IMR-90 (cell line): ENCODE measurements around the gene ZNF23. TPM values are rescaled to one million over a fixed set of nuclear protein-coding genes. Genes with fewer than 3 reads are reported as not detected.

Experiments used
- ATAC-seq: fragments of 200-7000 bp; cut with Tn5 transposase; 2 replicates; pipeline ENCODE4 v1.9.1; 2020; ENCODE audit warnings: low read depth, mild to moderate bottlenecking, moderate library complexity
- BruUV-seq: library from RNA; stranded (reverse); fragments of 400-500 nt; replicated peaks from 2 replicates; lab custom pipeline; 2021; lab: Mats Ljungman, UMichigan
- CTCF ChIA-PET: fragments of 300-600 bp; formaldehyde crosslinking; extraction: SDS; loops from one replicate; lab custom pipeline; 2021; ENCODE audit warnings: antibody characterized with exemption; lab: Yijun Ruan, JAX
- POLR2A ChIA-PET: fragments of 300-600 bp; sonication (Branson Sonifier 250); formaldehyde crosslinking; loops from one replicate; lab custom pipeline; 2022; ENCODE audit warnings: antibody characterized with exemption; ENCODE audit not compliant: unreplicated experiment; lab: Charles Lee
- DNase-seq: peaks from one replicate; pipeline ENCODE4 v3.0.0; 2013
- H2AFZ ChIP-seq: replicated peaks from 2 replicates; pipeline ENCODE3; 2013; ENCODE audit warnings: low read length, mild to moderate bottlenecking; ENCODE audit not compliant: poor library complexity
- H2AK5ac ChIP-seq: 2 replicates; pipeline ENCODE4 v1.6.1; 2013; ENCODE audit warnings: low read depth, low read length, inconsistent platforms
- H2AK9ac ChIP-seq: replicated peaks from 2 replicates; pipeline ENCODE3; 2013; ENCODE audit warnings: mild to moderate bottlenecking, low read depth, low read length, moderate library complexity; ENCODE audit not compliant: poor library complexity
- H2BK120ac ChIP-seq: 2 replicates; pipeline ENCODE4 v1.6.1; 2013; ENCODE audit warnings: low read depth, low read length, inconsistent platforms
- H2BK15ac ChIP-seq: 3 replicates; pipeline ENCODE4 v1.6.1; 2013; ENCODE audit warnings: low read depth, low read length, inconsistent platforms
- H2BK20ac ChIP-seq: 2 replicates; pipeline ENCODE4 v1.6.1; 2013; ENCODE audit warnings: low read depth, mild to moderate bottlenecking, inconsistent platforms, low read length, moderate library complexity
- H2BK5ac ChIP-seq: 2 replicates; pipeline ENCODE4 v1.6.1; 2013; ENCODE audit warnings: mild to moderate bottlenecking, low read depth, low read length, inconsistent platforms; ENCODE audit not compliant: poor library complexity, severe bottlenecking
- H3K14ac ChIP-seq: replicated peaks from 2 replicates; pipeline ENCODE4 v1.6.1; 2013; ENCODE audit warnings: low read depth, low read length, inconsistent platforms
- H3K18ac ChIP-seq: 2 replicates; pipeline ENCODE4 v1.6.1; 2013; ENCODE audit warnings: low read depth, low read length, control low read depth
- H3K23ac ChIP-seq: 2 replicates; pipeline ENCODE4 v1.6.1; 2013; ENCODE audit warnings: low read depth, low read length, inconsistent platforms
- H3K27ac ChIP-seq: 2 replicates; pipeline ENCODE4 v1.5.1; 2013; ENCODE audit warnings: mild to moderate bottlenecking, control low read depth, low read length; ENCODE audit not compliant: insufficient read depth
- H3K27me3 ChIP-seq: 2 replicates; pipeline ENCODE4 v1.6.1; 2013; ENCODE audit warnings: low read length; ENCODE audit not compliant: control insufficient read depth, insufficient read depth
- H3K36me3 ChIP-seq: 2 replicates; pipeline ENCODE4 v1.6.1; 2013; ENCODE audit warnings: low read length, mixed read lengths; ENCODE audit not compliant: control insufficient read depth, insufficient read depth
- H3K4ac ChIP-seq: 2 replicates; pipeline ENCODE4 v1.6.1; 2013; ENCODE audit warnings: low read depth, low read length, inconsistent platforms
- H3K4me1 ChIP-seq: 2 replicates; pipeline ENCODE4 v1.6.1; 2013; ENCODE audit warnings: low read length, mixed read lengths; ENCODE audit not compliant: control insufficient read depth, insufficient read depth
- H3K4me2 ChIP-seq: 2 replicates; pipeline ENCODE4 v1.6.1; 2013; ENCODE audit warnings: low read depth, mild to moderate bottlenecking, control low read depth, low read length, moderate library complexity
- H3K4me3 ChIP-seq: 2 replicates; pipeline ENCODE4 v1.5.1; 2013; ENCODE audit warnings: low read depth, mild to moderate bottlenecking, control low read depth, low read length, moderate library complexity; ENCODE audit not compliant: insufficient read depth
- H3K56ac ChIP-seq: 2 replicates; pipeline ENCODE4 v1.6.1; 2013; ENCODE audit warnings: low read length, inconsistent platforms; ENCODE audit not compliant: insufficient read depth; ENCODE audit errors: extremely low read depth
- H3K79me1 ChIP-seq, 2 experiments: 2 replicates each; pipeline ENCODE4 v1.6.1; 2013; ENCODE audit warnings: low read length in 2 of 2, inconsistent platforms in 1 of 2, low read depth in 1 of 2
- H3K9ac ChIP-seq: 2 replicates; pipeline ENCODE4 v1.6.1; 2013; ENCODE audit warnings: low read depth, low read length, control low read depth
- H3K9me1 ChIP-seq: 2 replicates; pipeline ENCODE4 v1.6.1; 2013; ENCODE audit warnings: low read length, inconsistent platforms; ENCODE audit not compliant: insufficient read depth
- H3K9me3 ChIP-seq: 2 replicates; pipeline ENCODE4 v1.6.1; 2013; ENCODE audit warnings: low read length; ENCODE audit not compliant: control insufficient read depth, insufficient read depth
- H4K20me1 ChIP-seq: 2 replicates; pipeline ENCODE4 v1.6.1; 2013; ENCODE audit warnings: low read length, inconsistent platforms; ENCODE audit not compliant: insufficient read depth
- H4K5ac ChIP-seq: 2 replicates; pipeline ENCODE4 v1.6.1; 2013; ENCODE audit warnings: mild to moderate bottlenecking, low read depth, low read length, control low read depth
- H4K8ac ChIP-seq, 2 experiments: 2 replicates each; pipeline ENCODE4 v1.6.1; 2013; ENCODE audit warnings: low read depth in 2 of 2, low read length in 2 of 2, control low read depth in 1 of 2, inconsistent platforms in 1 of 2
- H4K91ac ChIP-seq: 2 replicates; pipeline ENCODE4 v1.6.1; 2013; ENCODE audit warnings: low read depth, low read length, inconsistent platforms; ENCODE audit not compliant: insufficient read depth
- FOS ChIP-seq: fragments of 150-350 bp; IDR thresholded peaks from 2 replicates; pipeline ENCODE4 v1.6.1; 2016; ENCODE audit warnings: low read depth, low read length
- MAFK ChIP-seq: IDR thresholded peaks from 2 replicates; pipeline ENCODE4 v1.6.1; 2012; ENCODE audit warnings: low read depth, low read length, improper control_type of control experiment
- RAD21 ChIP-seq: IDR thresholded peaks from 2 replicates; pipeline ENCODE4 v1.6.1; 2012; ENCODE audit warnings: low read length, improper control_type of control experiment
- SMC3 ChIP-seq: fragments of 150-350 bp; IDR thresholded peaks from 2 replicates; pipeline ENCODE4 v1.6.1; 2016; ENCODE audit warnings: low read depth, mild to moderate bottlenecking, antibody characterized with exemption, low read length, moderate library complexity
- WGBS, 2 experiments: methylation state at CpG; one replicate each; pipeline versions ENCODE4 v1.1.5 to v1.1.7; 2013; ENCODE audit warnings: missing lambda C conversion rate in 2 of 2; ENCODE audit not compliant: insufficient read length in 1 of 2; ENCODE audit errors: extremely low coverage in 2 of 2; 5-methylcytosine and 5-hydroxymethylcytosine counted together
- dilution Hi-C: fragments of 300-500 bp; cut with HindIII; formaldehyde crosslinking; loops from one replicate; pipeline ENCODE4 v1.14.3; 2018; ENCODE audit warnings: low sequenced_read_pairs; ENCODE audit not compliant: unreplicated experiment
- in situ Hi-C: fragments of 300-500 bp; cut with MboI; formaldehyde crosslinking; loops from 3 replicates; pipeline ENCODE4 v1.14.3; 2019; ENCODE audit warnings: low sequenced_read_pairs, inconsistent platforms, mixed read lengths
- intact Hi-C: fragments of 100-400 bp; cut with micrococcal nuclease; formaldehyde crosslinking; loops from 2 replicates; pipeline ENCODE4 v1.10.0; 2022
- polyA plus RNA-seq, 3 experiments: library from polyadenylated mRNA; depleted of rRNA; stranded (reverse); fragments of >200 nt; gene quantifications; 2 replicates each; pipeline ENCODE4 v1.2.3, GENCODE V29; 2012; ENCODE audit warnings: low replicate concordance in 1 of 3
- total RNA-seq: library from RNA; depleted of rRNA; stranded (reverse); fragments of >200 nt; gene quantifications from 2 replicates; pipeline ENCODE4 v1.2.3, GENCODE V29; 2012

Gene ZNF23
- total and polyA plus RNA-seq, 2 of the 4 experiments (the other 2 are of a cell fraction) = 7.5 to 8.8 TPM

- no peak overlapping the region for H3K4ac ChIP-seq
- H3K9me1 ChIP-seq = no peaks in the 10 kb centered on the region
- no peak overlapping the region for H3K14ac ChIP-seq
- in situ Hi-C loops (loop anchor here (5.0 kb wide), 1 partner anchor 89 kb away; no protein-coding TSS in a partner anchor), intact Hi-C loops (no loop called here), dilution Hi-C loops (no loop called here)
- no peak overlapping the region for H2BK15ac ChIP-seq
- no peak overlapping the region for H2AK5ac ChIP-seq
- no peaks in the 10 kb centered on the region for H3K4me1 ChIP-seq
- no peak overlapping the region for H3K23ac ChIP-seq
- no peak overlapping the region for H3K56ac ChIP-seq
- TF ChIP-seq RAD21 (no peak), SMC3 (no peak), FOS (no peak), MAFK (no peak)
- no peak overlapping the region for H3K4me2 ChIP-seq
- no peak overlapping the region for H3K18ac ChIP-seq
- no CpG with 5 or more reads among the region's 2 CpGs for WGBS, 2 experiments
- no peaks in the 10 kb centered on the region for H4K20me1 ChIP-seq
- no peak overlapping the region for H2BK120ac ChIP-seq
- BruUV-seq = no TSS peak
- H3K27me3 ChIP-seq = no peaks in the 10 kb centered on the region; the same call in none of the 2 replicates
- H2BK5ac ChIP-seq = no peak overlapping the region
- ATAC-seq (no peak), DNase-seq (no peak)
- no peak overlapping the region for H3K27ac ChIP-seq
- no peak overlapping the region for H2AFZ ChIP-seq
- H3K79me1 ChIP-seq = no peaks in the 10 kb centered on the region
- H2BK20ac ChIP-seq = no peak overlapping the region
- no peak overlapping the region for H3K9ac ChIP-seq
- no peak overlapping the region for H4K91ac ChIP-seq
- H3K4me3 ChIP-seq = no peak overlapping the region
- H2AK9ac ChIP-seq = no peak overlapping the region
- H3K9me3 ChIP-seq = no peaks in the 10 kb centered on the region
- H4K5ac ChIP-seq = no peak overlapping the region
- POLR2A ChIA-PET = no interaction called here
- H3K36me3 ChIP-seq = no peaks in the 10 kb centered on the region
- no peak overlapping the region for H4K8ac ChIP-seq
- CTCF ChIA-PET = interaction anchor here (1.2 to 4.8 kb wide), 3 partner anchors 11 to 110 kb away, joined by 4 to 40 read pairs (median 6); no protein-coding TSS in a partner anchor
Measured at GRCh38 chr16:71500964-71501363, 38.9 kb upstream of the ZNF23 start.
